NCI-H2107 treated with DMSO at 0.1 percent for 48 hours (cell line): ENCODE data around the gene JMJD7.

ENCODE experiments used
- DNase-seq: peaks from one replicate; lab custom pipeline; 2025; ENCODE audit not compliant: unreplicated experiment; lab: John Stamatoyannopoulos, UW

Gene JMJD7

GRCh38 chr15:41842229-41842628 is 14.3 kb downstream of the JMJD7 start:
- DNase-seq: no peak

GRCh38 chr15:41843571-41843970 is 15.7 kb downstream of the JMJD7 start:
- DNase-seq: no peak

GRCh38 chr15:41844814-41845213 is 16.9 kb downstream of the JMJD7 start:
- DNase-seq: no peak

DNA sequence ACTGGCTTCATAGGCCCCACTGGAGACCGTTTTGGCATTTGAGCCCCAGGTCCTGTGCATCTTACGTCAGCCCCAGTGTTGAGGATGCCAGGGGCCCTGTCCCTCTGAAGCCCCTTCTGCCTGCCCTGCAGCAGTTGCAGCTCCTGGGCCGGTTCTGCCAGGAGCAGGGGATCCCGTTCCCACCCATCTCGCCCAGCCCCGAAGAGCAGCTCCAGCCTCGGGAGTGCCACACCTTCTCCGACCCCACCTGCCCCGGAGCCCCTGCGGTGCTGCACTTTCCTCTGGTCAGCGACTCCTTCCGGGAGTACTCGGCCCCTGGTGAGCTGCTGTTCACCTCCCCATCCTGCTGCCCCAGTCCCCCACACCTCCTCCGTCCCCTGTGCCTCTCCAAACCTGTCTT is 19.3 kb downstream of the JMJD7 start:
- DNase-seq: no peak

DNA sequence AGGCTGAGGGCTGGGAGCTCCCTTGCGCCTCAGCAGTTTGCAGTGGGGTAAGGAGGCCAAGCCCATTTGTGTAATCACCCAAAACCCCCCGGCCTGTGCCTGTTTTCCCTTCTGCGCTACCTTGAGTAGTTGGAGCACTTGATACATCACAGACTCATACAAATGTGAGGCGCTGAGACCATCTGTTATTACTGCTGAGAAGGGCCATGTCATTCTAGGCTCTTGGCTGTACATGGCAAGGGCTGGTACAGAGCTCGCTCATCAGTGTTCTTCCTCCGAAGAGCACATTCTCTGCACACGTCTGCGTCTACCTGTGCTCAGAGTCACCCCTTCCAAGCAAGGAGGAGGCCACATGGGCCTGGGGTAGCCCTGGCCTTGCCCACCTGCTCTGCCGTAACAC is 20.1 kb downstream of the JMJD7 start:
- DNase-seq: no peak

GRCh38 chr15:41848631-41849030 is 20.7 kb downstream of the JMJD7 start:
- DNase-seq: no peak

DNA sequence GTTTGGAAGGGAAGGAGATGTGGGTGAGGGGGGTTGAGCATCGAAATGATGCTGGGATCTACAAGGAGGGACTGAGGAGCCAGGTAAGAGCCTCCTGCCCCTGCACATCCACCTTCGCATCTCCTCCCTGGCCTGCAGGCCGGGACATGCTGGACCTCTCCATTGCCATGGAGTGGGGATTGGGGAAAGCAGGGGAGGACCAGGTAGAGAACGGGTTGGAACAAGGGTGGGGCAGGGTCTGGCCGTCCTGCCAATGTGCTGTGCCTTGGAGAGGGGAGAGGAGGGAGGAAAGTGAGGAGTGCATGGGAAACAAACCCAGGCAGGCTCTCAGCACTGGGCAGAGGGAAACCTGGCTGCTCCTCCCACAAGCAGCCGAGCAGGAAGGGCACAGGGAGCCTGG is 21.3 kb downstream of the JMJD7 start:
- DNase-seq: no peak

DNA sequence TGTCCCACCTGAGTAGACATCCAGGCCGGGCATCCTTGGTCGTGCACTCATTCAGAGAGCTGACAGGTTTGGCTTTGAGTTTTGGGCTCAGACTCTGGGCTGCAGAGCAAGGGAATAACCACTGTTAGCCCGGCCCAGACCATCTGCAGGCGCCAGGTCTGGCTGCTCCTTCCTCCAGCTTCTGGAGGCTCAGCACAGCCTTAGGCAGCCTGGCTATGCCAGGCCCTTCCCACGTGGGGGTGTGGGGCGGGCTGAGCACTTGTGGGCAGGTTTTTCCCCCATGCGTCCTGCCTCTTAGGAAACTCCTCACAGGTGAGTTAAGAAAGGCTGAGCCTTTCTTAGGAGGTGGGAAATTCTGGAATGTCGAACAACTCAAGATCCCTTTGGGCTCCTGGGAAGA is 22.0 kb downstream of the JMJD7 start:
- DNase-seq: no peak

DNA sequence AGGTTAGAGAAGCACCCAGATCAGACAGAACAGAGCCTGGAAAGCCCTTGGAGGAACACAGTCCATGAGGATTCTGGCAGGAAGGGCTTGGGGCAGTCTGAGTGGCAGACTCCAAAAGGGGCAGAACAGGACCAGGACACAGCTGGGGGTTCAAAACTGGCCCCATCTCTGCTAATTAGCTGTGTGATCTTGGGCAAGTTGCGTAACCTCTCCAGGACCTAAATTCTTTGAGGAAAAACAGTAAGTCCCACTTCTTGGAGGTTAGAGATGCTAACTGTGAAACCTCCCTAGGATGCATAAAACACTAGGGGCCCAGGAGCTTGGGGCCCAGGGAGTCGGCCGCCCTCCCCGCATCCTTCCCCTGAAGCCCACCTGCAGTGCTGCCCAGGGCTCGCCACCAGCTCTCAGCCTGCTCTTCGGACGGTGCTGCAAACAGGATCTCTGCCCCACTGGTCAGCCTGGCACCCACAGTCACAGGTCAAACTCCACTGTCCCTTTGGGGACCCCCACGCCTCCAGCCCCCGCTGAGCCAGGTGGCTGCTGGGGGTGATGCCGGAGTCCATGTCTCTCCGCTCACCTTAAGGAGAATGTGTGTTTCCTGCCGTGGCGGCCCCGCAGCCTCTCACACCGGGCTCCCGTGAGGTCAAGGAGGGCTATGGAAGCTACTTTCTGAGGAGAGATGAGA is 22.7 kb downstream of the JMJD7 start:
- DNase-seq: no peak

- no peak for DNase-seq
These were observed 23.3 kb downstream of the JMJD7 start for GRCh38 chr15:41851167-41851523.

GRCh38 chr15:41851755-41852370 is 24.0 kb downstream of the JMJD7 start:
- DNase-seq: no peak

DNA sequence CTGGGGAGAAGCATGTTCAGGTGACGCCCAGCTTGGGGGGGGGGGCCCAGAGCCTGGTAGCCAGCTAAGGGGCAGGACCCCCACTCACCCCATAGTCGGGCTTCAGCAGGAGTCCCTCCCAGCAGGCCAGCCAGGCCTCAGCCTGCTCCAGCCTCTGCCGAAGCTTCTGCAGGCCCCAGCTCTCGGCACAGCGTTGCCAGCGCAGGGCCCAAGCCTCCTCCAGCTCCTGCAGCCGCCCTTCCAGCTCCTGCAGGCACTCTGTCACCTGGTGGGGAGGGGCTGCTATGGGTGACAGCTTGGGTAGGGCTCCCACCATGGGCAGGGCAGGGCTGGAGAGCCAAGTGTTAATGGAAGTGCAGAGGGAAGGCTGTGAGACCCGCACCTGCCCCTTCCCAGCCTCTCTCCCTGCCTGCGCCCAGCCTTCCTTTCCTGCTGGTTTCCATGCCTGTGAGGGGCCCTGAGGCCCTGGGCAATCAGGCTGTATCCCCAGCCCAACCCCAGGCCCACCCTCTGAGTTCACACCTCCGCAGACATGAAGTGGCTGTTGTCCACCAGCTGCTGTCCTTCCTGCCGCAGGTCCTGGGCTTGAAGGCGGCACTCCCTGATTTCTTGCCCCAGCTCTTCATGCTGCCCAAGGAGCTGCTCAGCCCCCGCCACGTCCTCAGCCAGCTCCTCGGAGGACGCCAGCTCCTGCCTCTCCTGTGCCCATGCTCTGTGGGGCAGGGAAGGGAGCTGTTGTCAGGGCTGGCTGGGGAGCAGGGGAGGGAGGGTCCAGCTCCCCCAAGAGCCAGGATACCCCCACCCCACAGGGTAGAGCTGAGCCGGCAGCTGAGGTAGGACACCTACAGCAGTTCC is 25.1 kb downstream of the JMJD7 start:
- DNase-seq: no peak

DNA sequence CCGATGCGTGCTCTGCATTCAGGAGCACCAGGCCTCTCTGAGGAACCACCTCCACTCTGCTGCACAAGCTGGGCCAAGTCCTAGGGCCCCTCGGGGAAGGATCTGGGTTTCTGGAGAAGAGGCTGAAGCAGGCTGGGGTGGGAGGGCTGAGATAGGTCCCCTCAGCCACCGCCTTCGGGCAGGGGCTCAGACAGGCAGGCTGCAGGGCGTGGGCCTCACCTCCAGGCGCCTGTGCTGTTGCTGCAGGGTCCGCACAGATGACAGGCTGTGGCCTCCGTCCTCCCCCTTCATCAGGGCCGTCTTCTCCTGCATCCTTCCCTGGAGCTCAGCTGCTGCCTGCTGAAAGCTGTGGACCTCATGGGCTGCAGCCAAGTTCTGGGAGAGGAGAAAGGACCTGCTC is 25.9 kb downstream of the JMJD7 start:
- DNase-seq: no peak

- DNase-seq: no peak
These were observed 26.6 kb downstream of the JMJD7 start for GRCh38 chr15:41854443-41854842.

DNA sequence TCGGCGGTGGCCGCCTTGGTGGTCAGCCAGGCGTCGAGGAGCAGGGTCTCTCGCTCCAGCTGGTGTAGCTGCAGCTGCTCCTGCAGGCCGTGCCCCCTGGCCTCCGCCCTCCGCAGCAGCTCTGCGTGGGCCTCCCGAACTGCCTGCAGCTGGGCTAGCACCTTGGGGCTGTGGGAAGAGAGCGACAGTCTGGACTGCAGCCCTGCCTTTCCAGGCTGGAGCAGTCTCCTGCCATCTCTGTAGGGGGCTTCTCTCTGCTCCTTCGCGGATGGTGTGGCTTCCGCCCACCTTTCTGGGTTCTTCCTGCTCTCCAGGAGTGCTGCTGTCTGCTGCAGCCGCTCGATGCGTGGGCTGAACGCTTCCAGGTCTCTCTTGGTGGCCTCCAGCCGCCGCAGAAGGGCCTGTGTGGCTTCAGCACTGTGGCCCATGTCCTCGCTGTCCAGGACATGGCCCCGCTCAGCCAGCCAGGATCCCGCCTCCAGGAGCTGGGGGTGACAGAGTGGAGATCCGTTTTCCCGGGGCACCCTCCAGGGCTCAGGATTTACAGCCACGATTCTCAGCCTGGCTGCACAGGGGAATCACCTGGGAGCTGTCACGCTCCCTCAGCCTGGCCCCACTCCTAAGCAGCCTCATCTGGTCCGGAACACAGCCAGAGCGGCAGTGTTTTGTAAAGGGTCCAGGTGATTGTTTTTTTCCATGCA is 27.5 kb downstream of the JMJD7 start:
- DNase-seq: no peak

DNA sequence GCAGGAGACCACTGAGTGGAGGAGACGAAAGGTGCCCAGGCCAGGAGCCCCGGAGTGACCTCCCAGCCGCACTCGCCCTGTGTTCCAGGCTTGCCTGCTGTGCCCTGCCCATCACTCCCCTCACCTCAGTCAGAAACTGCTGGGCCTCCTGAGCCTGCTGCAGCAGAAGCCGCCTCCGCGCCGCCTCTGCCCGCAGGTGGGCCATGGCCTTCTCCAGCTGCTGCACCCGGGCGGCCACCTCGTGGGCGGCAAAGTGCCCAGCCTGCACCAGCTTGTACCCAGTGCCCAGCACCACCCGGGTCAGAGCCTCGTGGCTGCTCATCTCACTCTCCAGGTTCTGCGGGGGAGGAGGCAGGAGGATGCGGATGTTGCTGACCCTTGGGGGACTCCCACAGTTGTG is 28.4 kb downstream of the JMJD7 start:
- DNase-seq: no peak

DNA sequence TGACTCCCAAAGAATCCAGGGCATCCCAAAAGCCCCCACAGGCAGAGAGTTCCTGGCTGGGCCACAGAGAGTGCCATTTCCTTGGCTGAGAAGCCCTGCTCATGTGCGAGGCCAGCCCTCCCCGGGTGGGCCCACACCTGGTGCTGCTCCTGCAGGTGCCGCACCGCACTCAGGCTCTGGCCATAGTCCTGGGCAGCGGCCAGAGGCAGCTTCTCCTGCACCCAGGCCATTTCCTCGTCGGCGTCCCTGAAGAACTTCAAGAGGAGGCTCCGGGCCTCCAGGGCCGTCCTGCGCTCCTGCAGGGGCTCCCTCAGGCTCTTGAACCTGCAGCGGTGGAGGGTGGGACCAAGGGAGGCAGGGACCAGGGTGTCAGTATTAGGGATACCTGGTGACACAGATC is 28.8 kb downstream of the JMJD7 start:
- no peak for DNase-seq

DNA sequence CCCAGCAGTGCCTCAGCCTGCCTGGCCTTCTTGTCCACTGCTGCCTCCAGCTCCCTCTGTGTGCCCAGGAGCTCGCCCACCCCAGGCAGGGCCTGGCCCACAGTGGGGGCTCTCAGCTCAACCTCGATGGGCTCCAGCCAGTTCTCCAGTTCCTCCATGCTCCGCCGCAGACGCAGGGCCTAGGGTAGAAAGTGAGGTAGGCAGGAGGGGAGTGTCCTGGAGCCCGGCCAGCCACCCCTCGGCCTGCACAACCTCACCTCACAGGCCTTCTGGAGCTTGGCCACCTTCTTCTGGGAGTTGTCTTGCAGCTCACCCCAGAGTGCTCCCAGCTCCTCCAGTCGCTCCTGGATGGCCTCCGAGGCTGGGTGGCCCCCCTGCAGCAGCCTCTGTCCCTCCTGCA is 29.4 kb downstream of the JMJD7 start:
- no peak for DNase-seq

DNA sequence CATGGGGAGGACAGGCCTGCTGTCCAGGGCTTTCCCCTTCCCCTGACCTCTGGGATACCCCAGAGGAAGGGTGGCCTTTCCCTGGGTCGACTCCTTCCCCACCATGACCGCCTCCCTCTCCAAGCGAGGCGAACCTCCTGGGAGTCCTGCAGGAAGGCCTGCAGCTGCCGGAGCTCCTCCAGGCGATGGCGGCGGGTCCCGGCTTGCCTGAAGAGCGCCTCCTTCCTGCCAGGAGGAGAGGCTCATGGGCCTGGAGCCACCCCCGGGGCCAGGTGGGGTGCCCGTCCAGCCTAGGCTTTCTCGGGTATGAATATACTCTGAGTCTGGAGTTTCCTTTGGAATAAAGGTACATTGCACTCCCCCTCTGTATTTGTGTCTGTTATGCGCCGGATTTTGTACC is 30.9 kb downstream of the JMJD7 start:
- no peak for DNase-seq

- DNase-seq: no peak
These were observed 32.3 kb downstream of the JMJD7 start for GRCh38 chr15:41860049-41860828.
